ENCODE measurements around the gene TRAPPC3L. TPM values are rescaled to one million over a fixed set of nuclear protein-coding genes. Genes with fewer than 3 reads are reported as not detected.

TRAPPC3L gene
- total RNA-seq = not detected in 2 replicates

DNA sequence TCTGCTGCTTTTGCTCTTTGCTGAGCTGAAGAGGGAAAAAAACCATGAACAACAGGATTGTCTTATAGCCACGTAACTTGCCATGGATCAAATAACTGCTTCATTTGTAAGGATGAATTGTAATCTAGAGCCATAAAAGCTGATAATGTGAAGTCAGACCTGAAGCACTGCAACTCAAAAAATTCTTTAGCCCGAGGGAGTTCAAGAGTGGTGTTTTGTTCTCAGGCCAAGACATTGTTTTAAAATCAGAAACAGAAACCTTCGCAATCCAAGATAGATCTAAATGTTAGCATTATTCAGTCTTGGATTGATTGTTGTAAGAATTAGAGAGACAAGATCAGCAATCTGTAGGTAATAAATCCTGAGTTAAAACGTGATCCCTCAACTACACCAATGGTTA lies at the start of gene TRAPPC3L:
Gene TRAPPC3L, minus strand, starts transcription at position 34 of the 400 bp plus-strand sequence. CDS start 170 bp downstream, outside the sequence.

DNA sequence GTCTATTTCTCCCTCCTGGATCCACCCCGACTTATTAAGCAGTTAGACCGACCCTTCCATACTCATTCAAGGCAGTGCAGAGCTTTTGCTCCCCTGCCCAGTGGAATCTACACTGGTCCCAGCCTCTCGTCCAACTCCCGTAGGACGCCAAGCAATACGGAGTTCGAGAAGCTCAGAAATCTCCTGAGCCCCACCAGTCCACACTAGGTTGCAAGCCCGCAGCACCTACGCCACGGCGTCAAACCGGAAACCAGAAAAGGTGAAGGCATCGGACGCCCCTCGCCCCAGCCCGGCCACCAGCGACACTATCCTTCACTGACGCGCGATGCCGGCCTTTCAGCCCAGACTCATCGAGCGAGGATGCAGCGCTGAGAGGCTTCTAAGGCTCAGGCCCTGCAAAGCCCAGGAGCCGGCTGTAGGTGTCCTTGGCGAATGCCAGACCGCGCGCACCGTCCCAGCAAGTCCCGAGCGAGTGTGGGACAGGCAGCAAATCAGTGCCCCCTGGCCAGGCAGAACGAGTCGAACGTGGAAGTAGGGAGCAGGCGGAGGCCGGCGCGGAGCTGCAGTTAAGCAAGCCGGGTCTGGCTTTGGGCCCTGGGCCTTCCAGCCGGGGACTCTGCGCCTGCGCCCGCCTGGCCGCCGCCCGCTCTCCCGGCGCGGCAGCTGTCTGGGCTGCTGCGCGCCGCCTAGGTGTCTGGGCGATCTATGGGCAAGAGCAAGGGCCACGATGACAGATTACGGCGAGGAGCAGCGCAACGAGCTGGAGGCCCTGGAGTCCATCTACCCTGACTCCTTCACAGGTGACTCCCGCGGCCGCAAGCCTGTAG lies 25.6 kb upstream of the TRAPPC3L start, which contains the start of gene RWDD1:
Gene RWDD1, plus strand, starts transcription at position 649 of the 827 bp plus-strand sequence. Its CDS starts 79 bp downstream, at position 728.

DNA sequence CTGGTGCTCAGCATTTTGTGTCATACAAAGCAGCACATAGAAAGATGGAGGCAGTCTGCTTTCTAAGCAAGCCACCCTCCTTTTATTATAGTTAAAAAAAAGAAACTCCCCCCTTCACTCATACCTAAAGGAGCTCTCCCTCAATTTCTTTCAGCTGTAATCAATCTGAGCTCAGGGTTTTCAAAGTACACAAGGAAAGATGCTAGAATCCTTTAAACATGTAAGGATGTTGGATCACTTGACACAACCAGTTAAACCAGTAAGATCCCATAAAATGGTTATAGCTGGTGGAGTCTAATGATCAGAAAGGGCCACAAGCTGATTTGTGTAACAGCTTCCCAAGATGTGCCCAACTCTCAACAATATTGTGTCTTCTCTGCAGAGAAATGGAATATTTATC lies 8.0 kb upstream of the TRAPPC3L start, which contains the start of gene CALHM4:
Gene CALHM4, plus strand, starts transcription at position 301 of the 400 bp plus-strand sequence. Its CDS starts 43 bp downstream, at position 344.

DNA sequence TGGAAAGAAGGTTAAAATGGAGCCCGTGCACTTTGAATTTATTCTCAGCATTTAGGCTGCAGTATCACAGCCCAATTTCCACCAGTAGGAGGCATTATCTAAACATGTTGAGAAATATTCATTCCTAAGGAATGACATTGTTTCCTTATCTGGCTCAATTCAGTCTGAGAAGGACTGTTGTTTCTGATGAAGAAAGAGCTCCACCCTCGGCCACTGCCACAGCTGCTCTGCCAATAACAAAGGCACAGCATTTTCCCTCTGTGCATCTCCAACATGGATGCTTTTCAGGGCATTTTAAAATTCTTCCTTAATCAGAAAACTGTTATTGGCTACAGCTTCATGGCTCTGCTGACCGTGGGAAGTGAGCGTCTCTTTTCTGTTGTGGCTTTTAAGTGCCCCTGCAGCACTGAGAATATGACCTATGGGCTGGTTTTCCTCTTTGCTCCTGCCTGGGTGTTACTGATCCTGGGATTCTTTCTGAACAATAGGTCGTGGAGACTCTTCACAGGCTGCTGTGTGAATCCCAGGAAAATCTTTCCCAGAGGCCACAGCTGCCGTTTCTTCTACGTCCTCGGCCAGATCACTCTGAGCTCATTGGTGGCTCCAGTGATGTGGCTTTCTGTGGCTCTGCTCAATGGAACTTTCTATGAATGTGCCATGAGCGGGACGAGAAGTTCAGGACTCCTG lies 33.9 kb downstream of the TRAPPC3L start, which contains the start of gene CALHM5:
Gene CALHM5, plus strand, starts transcription at position 216 of the 687 bp plus-strand sequence. Its CDS starts 58 bp downstream, at position 274.

DNA sequence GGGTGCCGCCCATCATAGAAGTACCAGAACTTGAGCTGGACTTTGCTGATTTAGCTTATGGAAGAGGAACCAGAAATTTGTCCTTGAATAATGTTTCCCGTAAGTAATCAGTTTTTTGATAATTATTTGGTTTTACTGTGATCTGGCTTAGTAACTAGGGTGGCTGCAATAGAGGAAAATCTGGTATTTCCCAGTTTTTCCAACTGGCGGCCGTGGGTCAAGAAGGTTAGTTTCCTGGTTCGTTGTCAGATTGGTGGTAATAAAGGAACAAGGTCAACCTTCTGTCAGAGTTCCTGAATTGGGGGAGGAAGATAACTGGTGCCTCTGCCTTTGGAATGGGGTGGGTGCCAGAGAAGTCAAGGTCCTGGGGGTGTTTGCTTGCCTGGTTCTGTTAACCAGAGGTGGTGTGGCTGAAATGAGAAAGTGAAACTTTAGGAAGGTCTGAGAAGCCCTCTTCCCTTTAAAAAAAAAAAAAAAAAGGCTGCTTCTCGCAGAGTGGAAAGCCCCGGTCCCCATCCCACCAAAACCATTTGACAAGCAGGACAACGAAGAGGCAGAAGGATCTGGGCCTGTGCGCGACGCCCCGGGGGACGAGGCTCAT lies 84.1 kb downstream of the TRAPPC3L start, which contains the start of gene CALHM6:
Gene CALHM6, plus strand, starts transcription at position 45 of the 601 bp plus-strand sequence. Its CDS starts 555 bp downstream, at position 600.

Other genes with a start within 250 kb of the TRAPPC3L start
- gene DSE, start 174.7 kb downstream of the TRAPPC3L start, total RNA-seq = 43.0 and 64.6 TPM in 2 replicates
- gene CALHM6, start 84.3 kb downstream of the TRAPPC3L start, total RNA-seq = 2.0 and 6.2 TPM in 2 replicates
- gene CALHM5, start 34.0 kb downstream of the TRAPPC3L start, total RNA-seq = 2.3 and 4.0 TPM in 2 replicates
- gene CALHM4, start 8.1 kb upstream of the TRAPPC3L start, total RNA-seq = not detected in 2 replicates
- gene RWDD1, start 25.8 kb upstream of the TRAPPC3L start, total RNA-seq = 32.7 and 43.8 TPM in 2 replicates
- gene RSPH4A, start 70.8 kb upstream of the TRAPPC3L start, total RNA-seq = 0.40 TPM in 1 of 2 replicates, not detected in the other
- gene ZUP1, start 123.1 kb upstream of the TRAPPC3L start, total RNA-seq = 4.4 and 6.9 TPM in 2 replicates
- 3.1 and 9.3 TPM in 2 replicates for gene KPNA5, start 135.5 kb upstream of the TRAPPC3L start, total RNA-seq
- gene FAM162B, start 220.0 kb upstream of the TRAPPC3L start, total RNA-seq = 31.2 and 45.2 TPM in 2 replicates

All from epithelial cell of alveolus of lung (primary cell).